PFSK-1 (cell line): ENCODE results near the gene FNDC3A.

Experiments
- POLR2AphosphoS5 ChIP-seq: IDR thresholded peaks from 2 replicates; pipeline ENCODE4 v1.6.1; 2012; ENCODE audit warnings: low read depth, mild to moderate bottlenecking, control low read depth, low read length, moderate library complexity
- SIN3A ChIP-seq: IDR thresholded peaks from 2 replicates; pipeline ENCODE4 v1.6.1; 2012; ENCODE audit warnings: mild to moderate bottlenecking, low read length, moderate library complexity, borderline replicate concordance; ENCODE audit not compliant: insufficient read depth
- TAF1 ChIP-seq: IDR thresholded peaks from 2 replicates; pipeline ENCODE4 v1.6.1; 2012; ENCODE audit warnings: low read length, control low read depth, borderline replicate concordance; ENCODE audit not compliant: insufficient read depth
- TF ChIP-seq, protein P1 (sequence below), 2 experiments: IDR thresholded peaks; 2 replicates each; pipeline versions ENCODE4 v1.6.1 to v1.8.0; 2011 to 2012; ENCODE audit warnings: low read depth in 2 of 2, low read length in 2 of 2, control low read depth in 1 of 2, inconsistent platforms in 1 of 2, mild to moderate bottlenecking in 1 of 2, moderate library complexity in 1 of 2; ENCODE audit not compliant: insufficient read depth in 1 of 2

GRCh38 chr13:49210669-49211068, 235.0 kb downstream of the FNDC3A start:
- TF ChIP-seq TAF1 (no peak), SIN3A (no peak), POLR2AphosphoS5 (no peak)
- TF ChIP-seq, protein P1, sequence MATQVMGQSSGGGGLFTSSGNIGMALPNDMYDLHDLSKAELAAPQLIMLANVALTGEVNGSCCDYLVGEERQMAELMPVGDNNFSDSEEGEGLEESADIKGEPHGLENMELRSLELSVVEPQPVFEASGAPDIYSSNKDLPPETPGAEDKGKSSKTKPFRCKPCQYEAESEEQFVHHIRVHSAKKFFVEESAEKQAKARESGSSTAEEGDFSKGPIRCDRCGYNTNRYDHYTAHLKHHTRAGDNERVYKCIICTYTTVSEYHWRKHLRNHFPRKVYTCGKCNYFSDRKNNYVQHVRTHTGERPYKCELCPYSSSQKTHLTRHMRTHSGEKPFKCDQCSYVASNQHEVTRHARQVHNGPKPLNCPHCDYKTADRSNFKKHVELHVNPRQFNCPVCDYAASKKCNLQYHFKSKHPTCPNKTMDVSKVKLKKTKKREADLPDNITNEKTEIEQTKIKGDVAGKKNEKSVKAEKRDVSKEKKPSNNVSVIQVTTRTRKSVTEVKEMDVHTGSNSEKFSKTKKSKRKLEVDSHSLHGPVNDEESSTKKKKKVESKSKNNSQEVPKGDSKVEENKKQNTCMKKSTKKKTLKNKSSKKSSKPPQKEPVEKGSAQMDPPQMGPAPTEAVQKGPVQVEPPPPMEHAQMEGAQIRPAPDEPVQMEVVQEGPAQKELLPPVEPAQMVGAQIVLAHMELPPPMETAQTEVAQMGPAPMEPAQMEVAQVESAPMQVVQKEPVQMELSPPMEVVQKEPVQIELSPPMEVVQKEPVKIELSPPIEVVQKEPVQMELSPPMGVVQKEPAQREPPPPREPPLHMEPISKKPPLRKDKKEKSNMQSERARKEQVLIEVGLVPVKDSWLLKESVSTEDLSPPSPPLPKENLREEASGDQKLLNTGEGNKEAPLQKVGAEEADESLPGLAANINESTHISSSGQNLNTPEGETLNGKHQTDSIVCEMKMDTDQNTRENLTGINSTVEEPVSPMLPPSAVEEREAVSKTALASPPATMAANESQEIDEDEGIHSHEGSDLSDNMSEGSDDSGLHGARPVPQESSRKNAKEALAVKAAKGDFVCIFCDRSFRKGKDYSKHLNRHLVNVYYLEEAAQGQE (IDR thresholded peaks at IDR 0.05; ENCODE audit: insufficient read depth in 1 of 2, low read depth in 2 of 2, low read length in 2 of 2) = no peak
